Calu3 (cell line): Measurements from ENCODE around the gene FAM216A. TPM values are rescaled to one million over a fixed set of nuclear protein-coding genes. Genes with fewer than 3 reads are reported as not detected.
"Not testable (repeated sequence)": the region's sequence is repeated elsewhere in the genome, so short reads cannot be mapped to it uniquely, and the experiment has no call there.

Source experiments
- Bru-seq: library from RNA; stranded (reverse); fragments of 400-500 nt; gene quantifications from one replicate; lab custom pipeline; 2021; lab: Mats Ljungman, UMichigan
- BruChase-seq, 2 experiments: library from RNA; stranded (reverse); fragments of 400-500 nt; gene quantifications; one replicate each; lab custom pipeline; 2021; lab: Mats Ljungman, UMichigan
- BruUV-seq: library from RNA; stranded (reverse); fragments of 400-500 nt; replicated peaks from 2 replicates; lab custom pipeline; 2021; lab: Mats Ljungman, UMichigan
- CTCF ChIA-PET: fragments of 300-600 bp; sonication (Branson Sonifier 250); formaldehyde crosslinking; loops from one replicate; lab custom pipeline; 2022; ENCODE audit warnings: antibody characterized with exemption; lab: Charles Lee
- DNase-seq: peaks from one replicate; pipeline ENCODE4 v3.0.0; 2022
- H3K27ac Mint-ChIP-seq: one replicate; pipeline ENCODE4 v1.8.0; 2022; ENCODE audit warnings: mixed read lengths; ENCODE audit not compliant: unreplicated experiment
- H3K27me3 Mint-ChIP-seq: one replicate; pipeline ENCODE4 v1.8.0; 2022; ENCODE audit warnings: mixed read lengths; ENCODE audit not compliant: unreplicated experiment
- H3K36me3 Mint-ChIP-seq: one replicate; pipeline ENCODE4 v1.8.0; 2022; ENCODE audit warnings: mild to moderate bottlenecking, moderate library complexity, mixed read lengths; ENCODE audit not compliant: insufficient read depth, unreplicated experiment
- H3K4me1 Mint-ChIP-seq: one replicate; pipeline ENCODE4 v1.8.0; 2022; ENCODE audit warnings: mild to moderate bottlenecking, low read depth, mixed read lengths; ENCODE audit not compliant: unreplicated experiment
- H3K4me3 Mint-ChIP-seq: one replicate; pipeline ENCODE4 v1.8.0; 2022; ENCODE audit warnings: mild to moderate bottlenecking, low read depth, moderate library complexity, mixed read lengths; ENCODE audit not compliant: unreplicated experiment
- H3K9me3 Mint-ChIP-seq: one replicate; pipeline ENCODE4 v1.8.0; 2022; ENCODE audit warnings: low read depth, mixed read lengths; ENCODE audit not compliant: unreplicated experiment
- intact Hi-C: fragments of 100-400 bp; cut with micrococcal nuclease; formaldehyde crosslinking; loops from one replicate; pipeline ENCODE4 v1.10.0; 2022; ENCODE audit not compliant: unreplicated experiment
- long read RNA-seq: library from polyadenylated mRNA; stranded (forward); transcript quantifications from one replicate; pipeline ENCODE4 v2.0.0, GENCODE V29; 2022
- total RNA-seq: library from RNA; stranded (reverse); gene quantifications from 2 replicates; pipeline ENCODE4 v1.2.3, GENCODE V29; 2022
- TF ChIP-seq, protein P1 (sequence below): fragments of 200-600 bp; IDR thresholded peaks from one replicate; pipeline ENCODE4 v1.8.0; 2022; ENCODE audit warnings: antibody characterized with exemption; ENCODE audit not compliant: unreplicated experiment

Gene FAM216A, protein sequence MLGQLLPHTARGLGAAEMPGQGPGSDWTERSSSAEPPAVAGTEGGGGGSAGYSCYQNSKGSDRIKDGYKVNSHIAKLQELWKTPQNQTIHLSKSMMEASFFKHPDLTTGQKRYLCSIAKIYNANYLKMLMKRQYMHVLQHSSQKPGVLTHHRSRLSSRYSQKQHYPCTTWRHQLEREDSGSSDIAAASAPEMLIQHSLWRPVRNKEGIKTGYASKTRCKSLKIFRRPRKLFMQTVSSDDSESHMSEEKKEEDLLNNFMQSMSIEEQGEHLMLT
- total RNA-seq (10.5 and 11.2 TPM in 2 replicates), Bru-seq, nascent RNA (percentile 53 among the genes with signal in this experiment), BruChase-seq, experiment 1, labeled RNA remaining after a 6-hour chase (percentile 47 among the genes with signal in this experiment), BruChase-seq, experiment 2, labeled RNA remaining after a 2-hour chase (percentile 46 among the genes with signal in this experiment)
- long read RNA-seq, transcript FAM216A-201 (7 exons, 1,582 nt) = major isoform, 25 of 40 reads
- long read RNA-seq, partial matches to known transcripts = 0 of 40 reads
- long read RNA-seq, other reads (novel, unspliced or antisense) = 15 of 40 reads

DNA sequence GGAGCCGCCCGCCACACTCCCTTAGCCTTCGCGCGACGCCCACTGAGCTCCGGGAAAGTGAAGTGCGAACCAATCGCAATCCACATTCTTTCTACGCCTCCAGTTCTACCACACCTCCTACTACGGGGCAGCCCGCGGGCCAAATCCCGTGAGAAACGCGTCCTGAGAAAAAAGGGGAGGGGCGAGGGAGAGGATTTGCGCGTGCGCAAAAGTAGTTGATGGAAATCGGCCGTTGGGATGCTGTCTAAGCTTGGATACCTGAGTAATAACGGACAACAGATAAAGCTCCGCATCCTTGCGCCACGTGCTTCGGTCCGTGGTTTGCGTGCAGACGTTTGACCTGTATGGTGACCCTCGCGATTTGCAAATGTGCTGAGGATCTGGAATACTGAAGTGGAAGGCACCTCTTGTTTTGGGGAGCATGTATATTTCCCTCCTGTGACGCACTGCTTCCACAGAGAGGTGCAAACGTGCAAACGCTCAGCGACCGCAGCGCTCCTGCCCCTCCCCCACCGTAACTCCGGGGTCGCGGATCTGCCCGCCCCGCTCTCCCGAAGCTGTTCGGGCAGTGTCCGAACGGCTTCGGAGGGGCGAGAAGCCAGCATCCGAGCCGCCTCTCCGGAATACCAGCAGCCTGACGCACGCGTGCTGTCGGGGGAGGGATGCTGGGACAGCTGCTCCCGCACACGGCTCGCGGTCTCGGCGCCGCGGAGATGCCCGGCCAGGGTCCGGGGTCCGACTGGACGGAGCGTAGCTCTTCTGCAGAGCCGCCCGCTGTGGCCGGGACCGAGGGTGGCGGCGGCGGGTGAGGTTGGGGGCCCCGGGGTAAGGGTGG is at the start of gene FAM216A, which contains the start of gene GPN3:
TSS of gene FAM216A (plus strand) at position 632 of the 835 bp plus-strand sequence. CDS start at position 663, 31 bp downstream.
TSS of gene GPN3 (minus strand) at position 44 of the 835 bp plus-strand sequence. CDS start 54 bp downstream, outside the sequence.
- peak; percentile 98 for DNase-seq
- CTCF ChIA-PET = interaction anchor here (0.6 to 2.4 kb wide), 10 partner anchors 18 to 134 kb away, joined by 3 to 21 read pairs (median 6); partner anchors contain the start of genes ARPC3, RAD9B and VPS29
- Mint-ChIP-seq H3K9me3 (no peaks in the 10 kb centered on the region), H3K4me1 (peaks cover 14% of the 10 kb centered on the region), H3K27ac (peak within 1 kb of the TSS; percentile 87), H3K36me3 (peaks cover 43% of the 10 kb centered on the region), H3K4me3 (peak within 1 kb of the TSS; percentile 85), H3K27me3 (no peaks in the 10 kb centered on the region)
- no TSS peak for BruUV-seq
- intact Hi-C loops = loop anchor here (1.0 kb wide), 1 partner anchor 134 kb away; no protein-coding TSS in a partner anchor
- TF ChIP-seq, protein P1, sequence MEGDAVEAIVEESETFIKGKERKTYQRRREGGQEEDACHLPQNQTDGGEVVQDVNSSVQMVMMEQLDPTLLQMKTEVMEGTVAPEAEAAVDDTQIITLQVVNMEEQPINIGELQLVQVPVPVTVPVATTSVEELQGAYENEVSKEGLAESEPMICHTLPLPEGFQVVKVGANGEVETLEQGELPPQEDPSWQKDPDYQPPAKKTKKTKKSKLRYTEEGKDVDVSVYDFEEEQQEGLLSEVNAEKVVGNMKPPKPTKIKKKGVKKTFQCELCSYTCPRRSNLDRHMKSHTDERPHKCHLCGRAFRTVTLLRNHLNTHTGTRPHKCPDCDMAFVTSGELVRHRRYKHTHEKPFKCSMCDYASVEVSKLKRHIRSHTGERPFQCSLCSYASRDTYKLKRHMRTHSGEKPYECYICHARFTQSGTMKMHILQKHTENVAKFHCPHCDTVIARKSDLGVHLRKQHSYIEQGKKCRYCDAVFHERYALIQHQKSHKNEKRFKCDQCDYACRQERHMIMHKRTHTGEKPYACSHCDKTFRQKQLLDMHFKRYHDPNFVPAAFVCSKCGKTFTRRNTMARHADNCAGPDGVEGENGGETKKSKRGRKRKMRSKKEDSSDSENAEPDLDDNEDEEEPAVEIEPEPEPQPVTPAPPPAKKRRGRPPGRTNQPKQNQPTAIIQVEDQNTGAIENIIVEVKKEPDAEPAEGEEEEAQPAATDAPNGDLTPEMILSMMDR = no peak

DNA sequence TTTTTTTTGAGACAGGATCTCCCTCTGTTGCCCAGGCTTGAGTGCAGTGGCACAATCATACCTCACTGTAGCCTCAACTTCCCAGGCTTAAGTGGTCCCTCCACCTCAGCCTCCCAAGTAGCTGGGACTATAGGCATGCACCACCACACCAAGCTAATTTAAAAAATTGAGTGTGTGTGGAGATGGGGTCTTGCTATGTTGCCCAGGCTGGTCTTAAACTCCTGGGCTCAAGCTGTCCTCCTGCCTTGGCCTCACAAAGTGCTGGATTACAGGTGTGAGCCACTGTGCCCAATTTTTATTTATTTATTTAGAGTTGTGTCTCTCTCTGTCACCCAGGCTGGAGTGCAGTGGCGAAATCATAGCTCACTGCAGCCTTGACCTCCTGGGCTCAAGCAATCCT is 48.0 kb upstream of the FAM216A start:
- H3K27me3 Mint-ChIP-seq, BruUV-seq, H3K36me3 Mint-ChIP-seq, DNase-seq, H3K4me1 Mint-ChIP-seq, H3K4me3 Mint-ChIP-seq, intact Hi-C loops, H3K27ac Mint-ChIP-seq, H3K9me3 Mint-ChIP-seq: not testable (repeated sequence)
- CTCF ChIA-PET = interaction anchor here (0.6 to 1.0 kb wide), 4 partner anchors 11 to 907 kb away, joined by 3 to 6 read pairs (median 4); no protein-coding TSS in a partner anchor

DNA sequence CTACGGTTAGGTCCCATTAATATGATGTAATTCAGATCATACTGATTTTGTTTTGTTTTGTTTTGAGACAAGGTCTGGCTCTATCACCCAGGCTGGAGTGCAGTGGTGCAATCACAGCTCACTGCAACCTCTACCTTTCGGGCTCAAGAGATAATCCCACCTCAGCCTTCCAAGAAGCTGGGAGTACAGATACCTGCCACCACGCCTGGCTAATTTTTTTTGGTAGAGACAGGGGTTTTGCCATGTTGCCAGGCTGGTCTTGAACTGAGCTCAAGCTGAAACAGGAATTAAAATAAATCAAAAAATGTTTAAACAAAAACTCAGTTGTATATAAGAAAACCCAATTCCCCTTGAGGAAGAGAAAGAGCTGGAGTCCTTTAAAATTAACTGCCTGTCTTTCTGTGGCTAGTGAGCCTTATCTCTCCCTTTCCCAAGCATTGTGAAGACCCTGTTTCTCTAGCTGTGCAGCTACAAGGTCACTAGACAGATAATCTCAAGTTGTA is 47.4 kb upstream of the FAM216A start:
- no peaks in the 10 kb centered on the region for H3K27me3 Mint-ChIP-seq
- no TSS peak for BruUV-seq
- H3K4me3 Mint-ChIP-seq = no peak overlapping the region
- TF ChIP-seq, protein P1 = no peak
- H3K36me3 Mint-ChIP-seq = no peaks in the 10 kb centered on the region
- CTCF ChIA-PET = interaction anchor here (0.6 to 0.9 kb wide), 2 partner anchors 321 to 409 kb away, joined by 4 to 6 read pairs; no protein-coding TSS in a partner anchor
- no peaks in the 10 kb centered on the region for H3K9me3 Mint-ChIP-seq
- DNase-seq = no peak
- no peak overlapping the region for H3K27ac Mint-ChIP-seq
- intact Hi-C loops = no loop called here
- H3K4me1 Mint-ChIP-seq = no peaks in the 10 kb centered on the region

DNA sequence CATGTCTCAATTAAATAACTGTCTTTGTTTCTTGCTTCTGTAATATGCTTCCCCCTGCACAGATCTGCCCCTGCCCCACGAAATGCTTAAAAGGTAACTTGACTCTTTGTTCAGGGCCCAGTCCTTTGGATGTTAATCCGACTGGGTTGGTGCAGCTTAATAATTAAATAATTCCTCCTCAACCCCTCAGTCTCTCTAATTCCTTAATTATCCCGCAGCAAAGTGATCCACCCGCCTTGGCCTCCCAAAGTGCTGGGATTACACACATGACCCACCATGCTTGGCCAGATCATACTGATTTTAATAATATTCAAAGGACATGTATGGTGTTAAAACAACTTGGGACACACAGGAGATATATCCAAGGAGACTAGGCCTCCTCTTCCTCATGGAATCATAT is 46.9 kb upstream of the FAM216A start:
- no peak overlapping the region for H3K4me3 Mint-ChIP-seq
- BruUV-seq = no TSS peak
- DNase-seq = no peak
- intact Hi-C loops = no loop called here
- H3K36me3 Mint-ChIP-seq = no peaks in the 10 kb centered on the region
- no peaks in the 10 kb centered on the region for H3K4me1 Mint-ChIP-seq
- H3K27ac Mint-ChIP-seq = no peak overlapping the region
- TF ChIP-seq, protein P1 = no peak
- no peaks in the 10 kb centered on the region for H3K9me3 Mint-ChIP-seq
- CTCF ChIA-PET = interaction anchor here (0.9 kb wide), 1 partner anchor 322 kb away, joined by 6 read pairs; no protein-coding TSS in a partner anchor
- no peaks in the 10 kb centered on the region for H3K27me3 Mint-ChIP-seq
